Effector CD4-positive, alpha-beta T cell (primary cell): ENCODE measurements around the gene TMEM272.
"Not testable (repeated sequence)": the region's sequence is repeated elsewhere in the genome, so short reads cannot be mapped to it uniquely, and the experiment has no call there.

Experiments
- DNase-seq: peaks from one replicate; pipeline ENCODE4 v3.0.0-alpha.2; 2020

The TMEM272 gene

GRCh38 chr13:51824712-51825111 lies 20.3 kb downstream of the TMEM272 start:
- DNase-seq = not testable (repeated sequence)

- DNase-seq = no peak
Measured at GRCh38 chr13:51823863-51824262, 21.1 kb downstream of the TMEM272 start.

- no peak for DNase-seq
Measured at GRCh38 chr13:51823359-51823758, 21.6 kb downstream of the TMEM272 start.

GRCh38 chr13:51822106-51822815 lies 22.7 kb downstream of the TMEM272 start:
- DNase-seq = peak; percentile 30

GRCh38 chr13:51821606-51822005 lies 23.4 kb downstream of the TMEM272 start:
- DNase-seq = no peak

- DNase-seq = no peak
Measured at GRCh38 chr13:51820016-51820597, 24.9 kb downstream of the TMEM272 start.

GRCh38 chr13:51819544-51819943 lies 25.4 kb downstream of the TMEM272 start:
- DNase-seq = no peak

GRCh38 chr13:51818781-51819511 lies 26.0 kb downstream of the TMEM272 start:
- no peak for DNase-seq

- no peak for DNase-seq
Measured at GRCh38 chr13:51818276-51818675, 26.7 kb downstream of the TMEM272 start.

GRCh38 chr13:51817717-51818116 lies 27.3 kb downstream of the TMEM272 start:
- no peak for DNase-seq

- no peak for DNase-seq
Measured at GRCh38 chr13:51816604-51817249, 28.2 kb downstream of the TMEM272 start.

- DNase-seq = no peak
Measured at GRCh38 chr13:51815848-51816247, 29.1 kb downstream of the TMEM272 start.

GRCh38 chr13:51814825-51815650 lies 29.9 kb downstream of the TMEM272 start:
- peak; percentile 61 for DNase-seq

GRCh38 chr13:51814071-51814470 lies 30.9 kb downstream of the TMEM272 start:
- DNase-seq = no peak

- no peak for DNase-seq
Measured at GRCh38 chr13:51811920-51812451, 33.0 kb downstream of the TMEM272 start.

GRCh38 chr13:51811046-51811445 lies 33.9 kb downstream of the TMEM272 start:
- no peak for DNase-seq

- DNase-seq = no peak
Measured at GRCh38 chr13:51808811-51809210, 36.2 kb downstream of the TMEM272 start.

GRCh38 chr13:51807041-51807440 lies 37.9 kb downstream of the TMEM272 start:
- DNase-seq = no peak

GRCh38 chr13:51806566-51806965 lies 38.4 kb downstream of the TMEM272 start:
- no peak for DNase-seq

GRCh38 chr13:51805925-51806324 lies 39.1 kb downstream of the TMEM272 start:
- no peak for DNase-seq

GRCh38 chr13:51805313-51805712 lies 39.7 kb downstream of the TMEM272 start:
- DNase-seq = no peak
